ENCODE data around the gene CCL8. TPM values are rescaled to one million over a fixed set of nuclear protein-coding genes. Genes with fewer than 3 reads are reported as not detected.

CCL8 gene
- total and polyA plus RNA-seq, 8 donors, result 0.63 to 6.7 (median 2.4) TPM; not detected in 3

DNA sequence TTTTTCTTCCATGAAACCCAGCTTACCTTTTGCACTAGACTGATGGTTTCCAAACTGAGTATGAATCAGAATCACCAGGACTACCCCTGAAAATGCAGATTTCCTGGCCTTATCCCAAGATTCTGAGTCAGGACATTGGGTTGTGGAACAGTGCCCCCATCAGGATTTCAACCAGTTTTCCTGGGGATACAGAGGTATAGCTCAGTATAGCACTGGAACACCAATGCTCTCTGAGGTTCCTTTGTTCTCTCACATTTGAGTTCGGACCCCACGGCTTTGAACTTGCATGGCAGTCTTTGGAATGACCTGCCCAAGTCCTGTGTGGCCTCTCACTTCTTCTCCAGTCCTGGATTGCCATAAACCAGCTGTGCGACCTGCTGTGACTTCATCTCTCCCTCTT, 12.8 kb upstream of the CCL8 start:
- TF ChIP-seq, protein P1, sequence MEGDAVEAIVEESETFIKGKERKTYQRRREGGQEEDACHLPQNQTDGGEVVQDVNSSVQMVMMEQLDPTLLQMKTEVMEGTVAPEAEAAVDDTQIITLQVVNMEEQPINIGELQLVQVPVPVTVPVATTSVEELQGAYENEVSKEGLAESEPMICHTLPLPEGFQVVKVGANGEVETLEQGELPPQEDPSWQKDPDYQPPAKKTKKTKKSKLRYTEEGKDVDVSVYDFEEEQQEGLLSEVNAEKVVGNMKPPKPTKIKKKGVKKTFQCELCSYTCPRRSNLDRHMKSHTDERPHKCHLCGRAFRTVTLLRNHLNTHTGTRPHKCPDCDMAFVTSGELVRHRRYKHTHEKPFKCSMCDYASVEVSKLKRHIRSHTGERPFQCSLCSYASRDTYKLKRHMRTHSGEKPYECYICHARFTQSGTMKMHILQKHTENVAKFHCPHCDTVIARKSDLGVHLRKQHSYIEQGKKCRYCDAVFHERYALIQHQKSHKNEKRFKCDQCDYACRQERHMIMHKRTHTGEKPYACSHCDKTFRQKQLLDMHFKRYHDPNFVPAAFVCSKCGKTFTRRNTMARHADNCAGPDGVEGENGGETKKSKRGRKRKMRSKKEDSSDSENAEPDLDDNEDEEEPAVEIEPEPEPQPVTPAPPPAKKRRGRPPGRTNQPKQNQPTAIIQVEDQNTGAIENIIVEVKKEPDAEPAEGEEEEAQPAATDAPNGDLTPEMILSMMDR (IDR thresholded peaks at IDR 0.05), result peak in 2 of 7 experiments; percentile 10 to 11
- no peak for TF ChIP-seq POLR2AphosphoS5 (IDR thresholded peaks at IDR 0.05)
- Histone ChIP-seq H3K4me1 (peaks cover 0 to 16% (median 5%) of the 10 kb centered on the region in 4 donors), H3K9me3 (no peaks in the 10 kb centered on the region), H3K27me3 (peaks cover 0 to 6% (median 0%) of the 10 kb centered on the region in 3 donors), H3K27ac (peak overlapping the region in 1 of 5 donors; percentile 39), H3K36me3 (no peaks in the 10 kb centered on the region), H3K4me3 (no peak overlapping the region)
- DNase-seq, result no peak
- 57 to 68% (median 67%) methylated on average over 3 of the region's 3 CpGs for WGBS, 5 donors
- intact Hi-C loops (cut with DNase I; ENCODE audit: low total_unique reads), result no loop called here

DNA sequence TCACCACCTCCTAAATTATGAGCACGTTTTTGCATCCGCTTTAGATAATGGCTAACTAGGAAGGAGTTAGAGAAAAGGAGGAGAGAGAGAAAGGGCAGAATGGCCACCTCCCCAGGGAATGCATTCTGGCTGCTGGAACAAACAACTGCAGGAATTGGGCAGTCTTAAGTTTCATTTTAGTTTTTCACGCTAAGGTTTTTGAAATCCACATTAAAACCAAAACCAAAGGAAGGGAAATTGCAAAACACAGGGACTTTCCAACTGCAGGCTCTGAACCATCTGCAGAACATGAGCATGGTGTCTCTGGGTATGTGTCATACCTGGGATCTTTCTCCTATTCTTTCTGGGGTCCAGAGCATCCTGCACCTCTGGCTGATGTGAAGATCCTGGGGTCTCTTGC, 12.1 kb upstream of the CCL8 start:
- Histone ChIP-seq H3K27me3 (peaks cover 0 to 6% (median 0%) of the 10 kb centered on the region in 3 donors), H3K36me3 (no peaks in the 10 kb centered on the region), H3K9me3 (no peaks in the 10 kb centered on the region), H3K27ac (peak overlapping the region in 2 of 5 donors; percentile 11 to 44), H3K4me3 (no peak overlapping the region), H3K4me1 (peaks cover 0 to 16% (median 5%) of the 10 kb centered on the region in 4 donors)
- WGBS, 5 donors, result 46 to 59% (median 54%) methylated on average over 3 of the region's 3 CpGs
- no peak for TF ChIP-seq POLR2AphosphoS5 (IDR thresholded peaks at IDR 0.05)
- TF ChIP-seq, protein P1 (IDR thresholded peaks at IDR 0.05), result no peak
- no peak for TF ChIP-seq EP300 (IDR thresholded peaks at IDR 0.05)
- TF ChIP-seq POLR2A (IDR thresholded peaks at IDR 0.05), result no peak
- intact Hi-C loops (cut with DNase I; ENCODE audit: low total_unique reads), result no loop called here
- no peak for DNase-seq

DNA sequence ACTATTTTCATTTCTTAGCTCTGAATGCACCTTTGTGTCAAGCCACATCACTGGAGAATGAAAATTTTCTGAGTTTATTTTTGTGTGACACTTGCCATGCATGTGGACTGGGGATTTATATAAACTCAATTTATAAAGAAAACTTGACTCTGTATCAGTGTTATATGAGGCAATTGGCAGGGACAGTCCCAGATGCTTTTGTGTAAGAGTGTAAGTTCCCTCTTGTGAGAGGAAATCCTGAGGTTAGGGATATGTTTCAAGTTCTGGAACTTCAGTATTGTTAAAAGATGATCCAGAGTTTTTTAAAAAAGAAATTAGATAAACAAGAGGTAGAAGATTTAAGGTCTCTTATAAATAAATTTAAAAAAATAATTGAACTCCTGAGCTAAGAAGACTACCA, 10.9 kb upstream of the CCL8 start:
- Histone ChIP-seq H3K27ac (peak overlapping the region in 1 of 5 donors; percentile 44), H3K27me3 (peaks cover 0 to 6% (median 0%) of the 10 kb centered on the region in 3 donors), H3K9me3 (no peaks in the 10 kb centered on the region), H3K36me3 (no peaks in the 10 kb centered on the region), H3K4me3 (no peak overlapping the region), H3K4me1 (peaks cover 0 to 16% (median 5%) of the 10 kb centered on the region in 4 donors)
- no peak for TF ChIP-seq EP300 (IDR thresholded peaks at IDR 0.05)
- TF ChIP-seq POLR2AphosphoS5 (IDR thresholded peaks at IDR 0.05), result no peak
- no peak for TF ChIP-seq POLR2A (IDR thresholded peaks at IDR 0.05)
- TF ChIP-seq, protein P1 (IDR thresholded peaks at IDR 0.05), result no peak
- intact Hi-C loops (cut with DNase I; ENCODE audit: low total_unique reads), result no loop called here
- DNase-seq, result no peak

DNA sequence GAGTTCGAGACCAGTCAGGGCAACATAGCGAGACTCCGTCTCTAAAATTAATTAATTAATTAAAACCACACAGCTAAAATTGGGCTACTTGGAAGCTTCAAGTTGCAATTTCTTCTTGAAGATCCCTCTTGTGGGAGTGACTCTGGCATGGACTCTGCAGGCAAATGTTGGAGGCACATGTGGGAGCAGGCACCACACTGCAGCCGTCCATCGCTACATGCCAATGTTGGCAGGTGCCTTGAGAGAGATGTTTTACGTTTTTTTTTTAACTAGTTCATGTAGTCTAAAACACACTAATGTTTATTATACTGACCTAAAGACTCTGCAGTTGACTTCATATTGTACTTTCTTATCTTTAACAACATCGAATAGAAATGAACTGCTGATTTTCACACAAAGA, 7.9 kb upstream of the CCL8 start:
- Histone ChIP-seq H3K9me3 (no peaks in the 10 kb centered on the region), H3K4me3 (no peak overlapping the region), H3K4me1 (peaks cover 6 to 29% (median 11%) of the 10 kb centered on the region in 4 donors), H3K36me3 (no peaks in the 10 kb centered on the region), H3K27me3 (peaks cover 0 to 6% (median 0%) of the 10 kb centered on the region in 3 donors), H3K27ac (no peak overlapping the region)
- 71 to 85% (median 81%) methylated on average over 7 of the region's 7 CpGs for WGBS, 5 donors
- TF ChIP-seq EP300 (IDR thresholded peaks at IDR 0.05), result no peak
- no peak for DNase-seq
- intact Hi-C loops (cut with DNase I; ENCODE audit: low total_unique reads), result no loop called here

DNA sequence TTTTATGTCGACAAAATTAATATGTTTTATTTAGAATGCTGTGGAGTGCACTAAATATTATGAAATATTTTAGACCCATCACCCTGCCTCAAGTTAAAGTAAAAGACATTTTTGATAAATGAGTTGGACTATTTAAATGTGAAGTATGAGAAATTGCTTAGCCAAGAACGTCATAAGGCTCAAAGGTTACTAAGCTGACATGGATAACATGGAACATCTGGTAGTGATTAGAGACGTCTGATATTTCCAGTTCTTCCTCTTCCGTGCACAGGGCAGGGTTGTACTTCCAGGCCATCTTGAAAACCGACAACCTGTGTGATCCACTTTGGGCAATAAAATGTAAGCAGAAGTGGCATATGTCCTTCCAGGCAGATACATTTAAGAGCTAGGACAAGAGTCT, 7.2 kb upstream of the CCL8 start:
- Histone ChIP-seq H3K4me3 (no peak overlapping the region), H3K27me3 (peaks cover 0 to 6% (median 0%) of the 10 kb centered on the region in 3 donors), H3K27ac (peak overlapping the region in 4 of 5 donors; percentile 34 to 69 (median 58)), H3K9me3 (no peaks in the 10 kb centered on the region), H3K4me1 (peaks cover 0 to 22% (median 11%) of the 10 kb centered on the region in 4 donors), H3K36me3 (no peaks in the 10 kb centered on the region)
- intact Hi-C loops (cut with DNase I; ENCODE audit: low total_unique reads), result no loop called here
- WGBS, 5 donors, result 35 to 51% (median 46%) methylated on average over 5 of the region's 5 CpGs
- DNase-seq, result peak in 1 of 2 donors; percentile 52
- peak in 1 of 3 donors; percentile 58 for TF ChIP-seq POLR2AphosphoS5 (IDR thresholded peaks at IDR 0.05)
- no peak for TF ChIP-seq POLR2A (IDR thresholded peaks at IDR 0.05)

All from stomach (tissue), 9 donors.